Testis (tissue), 3 donors: ENCODE results near the gene MYO19. TPM values are rescaled to one million over a fixed set of nuclear protein-coding genes. Genes with fewer than 3 reads are reported as not detected.

Experiments
- DNase-seq: peaks from one replicate; pipeline ENCODE4 v3.0.0-alpha.2; 2019
- H3K27ac ChIP-seq, 2 donors: fragments of 200-600 bp; sonication (generic); one replicate each; pipeline ENCODE4 v1.5.1; 2019
- H3K27me3 ChIP-seq: fragments of 200-600 bp; sonication (generic); one replicate; pipeline ENCODE4 v1.5.1; 2019
- H3K36me3 ChIP-seq: fragments of 200-600 bp; sonication (generic); one replicate; pipeline ENCODE4 v1.5.1; 2017; ENCODE audit warnings: low read depth; ENCODE audit errors: missing control alignments
- H3K4me1 ChIP-seq: fragments of 200-600 bp; sonication (generic); one replicate; pipeline ENCODE4 v1.5.1; 2019
- H3K4me3 ChIP-seq, 2 donors: fragments of 200-600 bp; sonication (generic); one replicate each; pipeline ENCODE4 v1.5.1; 2017 to 2019
- H3K9me3 ChIP-seq: fragments of 200-600 bp; sonication (generic); one replicate; pipeline ENCODE4 v1.5.1; 2017
- POLR2A ChIP-seq: fragments of 450-650 bp; IDR thresholded peaks from one replicate; pipeline ENCODE4 v1.6.1; 2017; ENCODE audit warnings: antibody characterized with exemption, mild to moderate bottlenecking, moderate library complexity
- WGBS, 2 donors: methylation state at CpG; one replicate each; pipeline ENCODE4 v1.1.5; 2018; 5-methylcytosine and 5-hydroxymethylcytosine counted together
- intact Hi-C: fragments of 100-400 bp; cut with DNase I; formaldehyde crosslinking; loops from one replicate; pipeline ENCODE4 v1.15.1; 2023; ENCODE audit warnings: low total_unique reads
- polyA plus RNA-seq: library from polyadenylated mRNA; stranded (reverse); fragments of 350-450 nt; fragmentation: Illumina TruSeq; extraction: RNeasy Lipid Tissue Mini Kit (QIAGEN cat#74804); gene quantifications from one replicate; pipeline ENCODE4 v1.2.3, GENCODE V29; 2014; ENCODE audit warnings: low read depth, low replicate concordance; ENCODE audit not compliant: insufficient read depth
- total RNA-seq, 2 donors: library from RNA; depleted of rRNA; stranded (reverse); fragments of >200 nt; gene quantifications; one replicate each; pipeline ENCODE4 v1.2.3, GENCODE V29; 2016
- TF ChIP-seq, protein P1 (sequence below), 3 experiments: fragments of 450-650 bp in 2 of 3; fragments of 200-600 bp in 1 of 3; sonication (generic) in 1 of 3; IDR thresholded peaks; one replicate each; pipeline ENCODE4 v1.5.1; 2016 to 2019; ENCODE audit warnings: antibody characterized with exemption in 3 of 3, mild to moderate bottlenecking in 2 of 3, moderate library complexity in 1 of 3

Gene MYO19
- total and polyA plus RNA-seq, 3 donors from 2014 or later, result 52.2 to 163 (median 128) TPM

DNA sequence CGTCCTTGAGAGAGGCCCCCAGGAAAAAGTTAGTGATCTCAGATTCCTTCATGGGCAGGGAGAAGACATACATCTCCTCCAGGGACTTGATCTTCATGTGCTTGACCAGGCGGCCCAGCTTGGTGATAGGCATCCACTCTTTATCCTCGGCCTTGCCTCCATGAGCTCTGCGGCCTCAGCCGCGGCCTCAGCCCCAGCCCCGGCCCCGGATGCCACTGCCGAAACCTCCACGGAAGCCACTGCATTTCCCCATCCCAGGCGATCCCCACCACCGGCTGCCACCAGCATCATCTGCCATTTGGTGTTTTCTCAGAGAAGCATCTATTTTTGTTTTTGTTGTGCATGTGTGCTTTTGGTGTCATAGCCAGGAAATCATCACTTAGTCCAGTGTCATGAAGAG lies 40.4 kb upstream of the MYO19 start:
- 91 to 95% methylated on average over 12 of the region's 12 CpGs for WGBS, 2 donors
- H3K36me3 ChIP-seq, result no peaks in the 10 kb centered on the region
- intact Hi-C loops, result no loop called here

DNA sequence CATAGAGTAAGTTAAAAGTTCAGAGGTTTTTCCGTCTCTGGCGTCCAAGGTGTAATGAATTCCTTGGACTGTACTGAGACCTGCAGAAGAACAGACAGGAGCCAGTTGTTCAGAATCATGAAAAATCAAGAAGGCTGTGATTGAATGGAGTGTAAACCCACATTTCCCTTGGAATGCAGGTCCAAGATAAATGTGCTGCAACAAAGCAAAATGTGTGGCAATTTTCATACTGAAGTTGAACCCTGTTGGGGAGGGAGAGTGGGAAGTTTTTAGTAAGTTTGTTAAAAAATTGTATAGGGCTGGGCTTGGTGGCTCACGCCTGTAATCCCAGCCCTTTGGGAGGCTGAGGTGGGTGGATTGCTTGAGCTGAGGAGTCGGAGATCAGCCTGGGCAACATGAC lies 31.4 kb upstream of the MYO19 start:
- no peak for TF ChIP-seq POLR2A
- TF ChIP-seq, protein P1, sequence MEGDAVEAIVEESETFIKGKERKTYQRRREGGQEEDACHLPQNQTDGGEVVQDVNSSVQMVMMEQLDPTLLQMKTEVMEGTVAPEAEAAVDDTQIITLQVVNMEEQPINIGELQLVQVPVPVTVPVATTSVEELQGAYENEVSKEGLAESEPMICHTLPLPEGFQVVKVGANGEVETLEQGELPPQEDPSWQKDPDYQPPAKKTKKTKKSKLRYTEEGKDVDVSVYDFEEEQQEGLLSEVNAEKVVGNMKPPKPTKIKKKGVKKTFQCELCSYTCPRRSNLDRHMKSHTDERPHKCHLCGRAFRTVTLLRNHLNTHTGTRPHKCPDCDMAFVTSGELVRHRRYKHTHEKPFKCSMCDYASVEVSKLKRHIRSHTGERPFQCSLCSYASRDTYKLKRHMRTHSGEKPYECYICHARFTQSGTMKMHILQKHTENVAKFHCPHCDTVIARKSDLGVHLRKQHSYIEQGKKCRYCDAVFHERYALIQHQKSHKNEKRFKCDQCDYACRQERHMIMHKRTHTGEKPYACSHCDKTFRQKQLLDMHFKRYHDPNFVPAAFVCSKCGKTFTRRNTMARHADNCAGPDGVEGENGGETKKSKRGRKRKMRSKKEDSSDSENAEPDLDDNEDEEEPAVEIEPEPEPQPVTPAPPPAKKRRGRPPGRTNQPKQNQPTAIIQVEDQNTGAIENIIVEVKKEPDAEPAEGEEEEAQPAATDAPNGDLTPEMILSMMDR (IDR thresholded peaks at IDR 0.05), result no peak
- Histone ChIP-seq H3K27ac (no peak overlapping the region), H3K36me3 (no peaks in the 10 kb centered on the region), H3K9me3 (no peaks in the 10 kb centered on the region), H3K27me3 (no peaks in the 10 kb centered on the region), H3K4me3 (no peak overlapping the region), H3K4me1 (no peaks in the 10 kb centered on the region)
- intact Hi-C loops, result no loop called here
- 78 to 86% methylated on average over 4 of the region's 4 CpGs for WGBS, 2 donors
- no peak for DNase-seq

More for the DNA sequence above, 40.4 kb upstream of the MYO19 start:
- no peaks in the 10 kb centered on the region for H3K9me3 ChIP-seq
- H3K27me3 ChIP-seq, result no peaks in the 10 kb centered on the region
- no peak for TF ChIP-seq POLR2A
- TF ChIP-seq, protein P1 (IDR thresholded peaks at IDR 0.05), result no peak
- no peak overlapping the region for H3K4me3 ChIP-seq
- DNase-seq, result no peak
- H3K27ac ChIP-seq, result no peak overlapping the region
- H3K4me1 ChIP-seq, result no peaks in the 10 kb centered on the region

DNA sequence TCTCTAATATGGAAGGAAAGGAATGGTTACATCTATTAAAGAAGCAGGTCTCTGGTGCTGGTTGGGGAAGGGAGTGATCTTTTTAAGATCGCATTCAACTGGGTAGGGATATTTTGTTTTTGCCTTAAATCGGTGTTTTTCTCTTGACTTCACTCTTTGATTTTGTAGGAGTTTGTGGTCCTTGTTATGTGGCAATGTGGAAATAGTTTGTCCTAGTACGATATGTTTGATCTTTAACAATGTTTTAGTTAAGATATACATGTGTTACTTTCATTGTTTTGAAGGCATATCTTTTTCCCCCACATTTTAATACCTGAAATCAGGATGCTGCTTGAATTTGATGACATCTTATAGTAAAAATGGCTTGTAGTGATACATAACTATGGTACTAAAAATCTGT lies 18.8 kb upstream of the MYO19 start:
- Histone ChIP-seq H3K36me3 (no peaks in the 10 kb centered on the region), H3K4me3 (no peak overlapping the region), H3K9me3 (no peaks in the 10 kb centered on the region), H3K4me1 (peaks cover 4% of the 10 kb centered on the region), H3K27ac (no peak overlapping the region), H3K27me3 (no peaks in the 10 kb centered on the region)
- TF ChIP-seq, protein P1 (IDR thresholded peaks at IDR 0.05), result no peak
- no peak for TF ChIP-seq POLR2A
- intact Hi-C loops, result no loop called here
- WGBS, 2 donors, result 75 to 80% methylated on average over 3 of the region's 3 CpGs
- no peak for DNase-seq

DNA sequence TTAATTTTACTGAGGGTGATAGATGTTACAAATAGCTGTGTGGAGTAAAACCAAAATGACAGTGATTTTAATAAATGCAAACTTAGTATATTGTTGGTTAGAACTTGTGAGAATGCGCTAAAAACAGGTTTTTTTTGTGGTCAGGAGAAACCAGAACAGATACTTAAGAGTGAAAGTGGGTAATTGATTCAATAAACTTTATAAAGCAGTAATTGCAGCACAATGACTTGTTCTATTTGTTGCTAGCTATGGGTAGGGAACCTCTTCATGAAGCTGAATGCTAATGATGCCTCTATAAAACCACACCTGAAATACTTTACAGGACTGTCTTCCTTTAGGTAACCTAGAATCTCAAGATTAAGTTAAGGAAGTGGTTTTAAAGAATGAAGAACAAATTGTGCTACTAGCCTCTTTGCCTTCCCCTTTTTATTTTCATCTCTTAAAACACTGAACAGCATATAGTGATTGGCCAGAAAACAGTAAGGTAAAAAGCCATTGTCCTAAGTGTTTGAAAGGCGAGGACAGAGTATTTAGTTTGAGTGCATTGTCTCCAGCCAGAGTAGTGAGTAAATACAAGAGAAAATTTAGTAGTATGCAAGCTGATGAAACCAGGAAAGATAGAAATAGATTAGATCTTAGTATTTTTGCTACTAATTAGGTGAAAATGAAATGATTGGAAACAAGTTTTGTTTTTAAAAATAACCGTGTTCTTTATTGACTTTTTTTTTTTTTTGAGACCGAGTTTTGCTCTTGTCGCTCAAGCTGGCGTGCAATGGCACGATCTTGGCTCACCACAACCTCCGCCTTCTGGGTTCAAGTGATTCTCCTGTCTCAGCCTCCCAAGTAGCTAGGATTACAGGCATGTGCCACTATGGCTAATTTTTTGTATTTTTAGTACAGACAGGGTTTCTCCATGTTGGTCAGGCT lies 16.1 kb upstream of the MYO19 start:
- no peaks in the 10 kb centered on the region for H3K36me3 ChIP-seq
- H3K4me1 ChIP-seq, result peaks cover 28% of the 10 kb centered on the region
- TF ChIP-seq, protein P1 (IDR thresholded peaks at IDR 0.05), result no peak
- no peak for TF ChIP-seq POLR2A
- no peaks in the 10 kb centered on the region for H3K9me3 ChIP-seq
- WGBS, 2 donors, result 75 to 77% methylated on average over 8 of the region's 8 CpGs
- H3K27ac ChIP-seq, result no peak overlapping the region
- no peak overlapping the region for H3K4me3 ChIP-seq
- DNase-seq, result no peak
- intact Hi-C loops, result no loop called here
- H3K27me3 ChIP-seq, result no peaks in the 10 kb centered on the region
